Stimulated activated CD4-positive, alpha-beta T cell treated with anti-CD3 and anti-CD28 coated beads, Interleukin-4, amount 100 ng/mL, for 1 hour (primary cell): ENCODE results near the gene SEMA3C.

Experiments
- DNase-seq: peaks from one replicate; pipeline ENCODE4 v3.0.0-alpha.2; 2020

The SEMA3C gene

DNA sequence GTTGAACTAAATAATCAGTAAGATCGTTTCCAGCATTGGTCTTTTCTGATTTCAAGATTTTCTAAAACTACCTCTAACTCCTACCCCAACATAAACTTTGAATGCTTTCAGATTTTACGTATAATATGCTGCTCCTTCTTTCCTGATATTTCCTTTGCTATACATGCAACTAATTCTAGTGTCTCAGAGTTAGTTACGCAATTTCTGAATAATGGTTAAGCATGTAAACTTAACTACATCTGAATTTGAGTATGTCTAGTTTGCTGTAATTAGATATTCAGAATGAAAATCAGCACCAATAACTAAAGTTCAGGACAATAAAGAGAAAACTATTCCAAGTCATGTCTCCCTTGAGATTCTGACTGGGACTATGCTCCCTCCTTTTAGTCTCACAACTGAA, 71.0 kb downstream of the SEMA3C start:
- DNase-seq = no peak

DNA sequence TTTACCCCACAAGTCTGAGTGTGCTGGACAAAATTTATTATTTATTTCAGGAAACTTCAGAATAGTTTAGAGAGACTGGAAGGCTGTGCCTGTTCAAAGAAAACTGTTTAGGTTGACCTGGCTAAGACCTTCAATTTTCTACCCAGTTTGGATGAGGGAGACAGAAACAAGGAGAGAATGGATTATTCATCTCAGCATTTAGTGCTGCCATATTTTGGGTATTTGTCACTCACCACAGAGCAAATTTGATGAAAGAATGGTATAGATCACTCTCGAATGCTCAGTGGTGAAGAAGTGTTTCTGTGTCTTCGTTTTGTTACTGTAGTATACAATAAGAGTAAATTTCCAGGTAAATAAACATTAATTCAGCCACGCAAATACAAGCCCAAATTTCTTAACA, 71.8 kb downstream of the SEMA3C start:
- DNase-seq = no peak

DNA sequence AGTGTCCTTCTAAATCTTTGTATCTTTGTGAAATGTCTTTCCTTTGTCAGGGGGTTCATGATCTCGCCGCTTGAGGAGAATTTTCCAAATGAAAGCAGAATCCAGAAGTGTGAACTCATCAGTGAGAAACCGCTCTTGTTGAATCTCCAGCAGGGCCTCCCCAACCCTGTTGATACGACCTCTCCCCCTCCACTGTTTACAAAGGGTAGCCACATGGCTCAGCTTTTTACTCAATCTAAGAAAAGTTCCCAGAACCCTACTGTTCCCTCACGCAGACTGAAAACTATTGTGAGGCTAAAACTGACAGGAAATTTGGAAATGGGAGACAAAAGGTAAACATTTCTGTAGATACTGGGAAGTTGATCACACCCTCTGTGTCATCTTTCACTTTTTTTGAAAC, 73.9 kb downstream of the SEMA3C start:
- DNase-seq = no peak

GRCh38 chr7:80843018-80843677, 75.7 kb downstream of the SEMA3C start:
- no peak for DNase-seq

DNA sequence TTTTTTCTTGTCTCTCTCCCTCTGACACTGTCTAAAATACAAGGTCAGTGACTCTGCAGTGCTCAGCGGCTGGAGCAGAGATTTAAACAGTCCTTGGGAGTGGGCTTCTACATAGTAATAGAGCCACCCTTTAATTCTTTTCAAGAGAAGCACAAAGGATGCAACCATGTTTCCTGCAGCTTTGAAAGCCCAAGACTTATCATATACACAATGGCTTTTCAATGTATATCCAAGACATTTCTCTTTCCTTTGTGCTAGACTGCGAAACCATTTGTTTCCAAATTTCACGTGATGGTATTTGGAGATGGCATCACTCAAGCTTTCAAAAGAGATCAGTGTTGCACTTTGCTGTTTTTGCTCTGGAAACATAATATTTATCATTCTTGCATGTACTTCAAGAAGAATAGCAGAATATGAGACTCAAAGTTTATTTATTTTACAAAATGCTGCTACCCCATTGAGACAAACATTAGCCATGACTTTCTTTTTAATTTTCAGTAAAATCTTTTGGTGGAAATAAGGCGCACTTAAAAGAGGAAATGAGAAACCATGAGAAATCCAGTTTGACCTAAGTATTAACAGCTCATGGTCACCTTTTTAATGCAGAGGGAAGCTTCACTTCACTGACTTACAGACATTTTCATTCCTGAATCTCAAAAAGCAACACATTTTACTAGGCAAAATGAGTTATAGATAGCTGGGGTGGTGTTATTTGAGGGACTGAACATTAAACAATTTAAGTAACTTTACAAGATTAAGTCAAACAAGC, 76.6 kb downstream of the SEMA3C start:
- no peak for DNase-seq

DNA sequence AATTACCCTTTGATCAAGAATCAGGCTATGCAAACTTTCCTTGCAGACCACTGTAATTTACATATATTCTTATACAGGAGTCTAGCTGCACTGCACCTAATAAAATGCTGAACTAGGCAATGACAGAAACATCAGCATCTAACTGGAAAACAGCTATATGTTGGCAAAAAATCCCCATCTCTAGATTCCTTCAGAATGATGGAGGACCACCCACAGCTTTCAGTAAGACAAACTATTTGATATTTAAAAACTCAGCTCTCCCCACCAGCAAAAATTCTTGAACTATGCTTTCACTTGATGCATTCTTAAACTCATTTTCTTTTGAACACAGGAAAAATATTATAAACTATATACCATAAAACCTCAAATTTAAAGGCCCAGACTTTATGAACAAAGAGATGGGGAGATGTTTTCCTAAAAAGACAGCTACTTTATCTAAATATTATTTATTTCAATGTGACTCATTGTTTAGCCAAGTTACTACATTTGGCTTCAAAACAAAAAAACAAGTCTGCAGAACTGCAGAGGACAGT, 77.4 kb downstream of the SEMA3C start:
- DNase-seq = no peak

GRCh38 chr7:80840681-80841080, 78.2 kb downstream of the SEMA3C start:
- DNase-seq = no peak

- DNase-seq = no peak
Measured at GRCh38 chr7:80839855-80840254, 79.0 kb downstream of the SEMA3C start.

GRCh38 chr7:80838643-80839042, 80.2 kb downstream of the SEMA3C start:
- no peak for DNase-seq

DNA sequence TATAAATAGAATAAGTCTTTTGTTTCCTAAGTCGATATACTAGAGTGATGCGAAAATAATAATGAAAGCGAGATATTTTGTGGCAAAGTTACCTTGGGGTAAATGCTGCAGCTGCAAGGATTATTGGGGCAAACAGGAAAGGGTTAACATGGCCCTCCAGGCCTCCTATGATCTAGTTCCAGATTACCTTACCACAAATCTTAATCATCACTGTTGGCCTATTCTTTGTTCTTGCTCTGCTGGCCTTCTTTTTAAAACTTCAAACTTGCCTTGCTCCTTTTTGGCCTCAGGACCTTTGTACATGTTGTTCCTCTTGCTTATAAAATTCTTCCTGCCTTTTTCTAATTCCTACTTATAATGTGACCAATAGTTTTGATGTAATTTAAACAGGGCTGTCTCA, 81.5 kb downstream of the SEMA3C start:
- DNase-seq = no peak

DNA sequence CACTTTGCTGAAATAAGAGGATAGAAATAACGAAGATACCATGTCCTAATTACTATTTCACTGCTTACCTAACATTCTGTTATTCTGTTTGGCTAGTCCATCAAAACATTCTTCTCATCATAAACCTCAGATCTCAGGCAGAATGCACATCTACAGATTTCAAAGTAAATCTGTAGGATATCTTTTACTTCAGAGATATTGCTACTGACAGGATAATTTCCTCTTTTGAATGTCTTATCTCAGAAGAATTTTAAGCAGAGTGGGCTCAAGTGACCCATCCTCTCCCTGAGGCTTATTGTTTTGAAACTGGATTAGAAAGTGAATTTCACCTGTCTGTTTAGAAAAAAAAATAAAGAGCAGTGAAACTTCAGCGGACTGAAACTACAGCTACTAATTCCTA, 83.6 kb downstream of the SEMA3C start:
- DNase-seq = no peak

GRCh38 chr7:80833289-80834268, 85.3 kb downstream of the SEMA3C start:
- no peak for DNase-seq

- DNase-seq = no peak
Measured at GRCh38 chr7:80832006-80832405, 86.8 kb downstream of the SEMA3C start.

DNA sequence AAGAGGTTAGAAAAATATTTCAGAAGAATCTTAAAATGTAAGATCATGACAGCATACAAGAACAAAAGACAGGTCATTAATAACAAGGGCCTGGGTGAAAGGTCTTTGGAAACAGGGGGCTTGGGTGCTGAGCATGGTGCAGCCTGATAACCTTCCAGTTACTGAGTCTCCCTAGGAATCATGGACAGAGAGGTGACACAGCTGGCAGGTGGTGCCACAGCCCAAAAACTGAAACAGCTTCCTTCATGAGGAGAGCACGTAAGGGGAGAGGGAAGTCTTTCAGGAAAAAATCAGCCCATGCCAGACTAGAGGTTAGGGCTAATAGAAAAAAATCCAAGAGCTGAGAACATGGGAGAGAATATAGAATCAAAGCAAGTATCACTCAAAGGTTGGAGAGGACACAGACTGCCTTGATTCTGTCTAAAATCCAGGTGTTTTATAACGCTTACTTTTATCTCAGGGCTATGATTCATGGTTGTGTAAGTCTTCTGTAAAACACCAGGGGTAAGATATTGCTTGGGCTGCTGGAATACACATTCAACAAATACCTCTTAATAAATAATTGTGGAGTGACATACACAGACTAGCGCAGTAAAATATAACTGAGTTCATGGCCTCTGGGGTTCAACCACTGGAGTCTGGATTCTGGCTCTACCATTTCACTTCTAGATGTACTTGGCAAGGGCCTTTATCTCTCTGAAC, 88.1 kb downstream of the SEMA3C start:
- no peak for DNase-seq

- no peak for DNase-seq
Measured at GRCh38 chr7:80830010-80830409, 88.8 kb downstream of the SEMA3C start.

DNA sequence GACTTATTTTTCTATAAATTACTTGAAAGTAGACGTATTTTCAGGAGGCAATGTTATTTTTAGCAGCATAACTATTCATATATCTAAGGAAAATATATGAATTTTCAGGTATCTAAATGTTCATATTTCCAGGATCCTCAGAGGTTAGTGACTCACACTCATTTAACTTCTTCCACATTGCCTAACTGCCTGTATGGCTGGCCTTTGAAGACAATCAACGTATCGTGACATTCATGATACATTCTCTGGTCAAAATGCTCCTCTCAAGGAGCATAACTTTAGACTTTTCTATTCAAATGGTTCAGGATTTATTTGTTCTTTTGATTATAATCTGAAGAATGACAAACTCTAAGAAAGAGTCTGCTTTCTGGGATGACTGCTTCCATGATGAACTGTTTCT, 89.3 kb downstream of the SEMA3C start:
- no peak for DNase-seq

DNA sequence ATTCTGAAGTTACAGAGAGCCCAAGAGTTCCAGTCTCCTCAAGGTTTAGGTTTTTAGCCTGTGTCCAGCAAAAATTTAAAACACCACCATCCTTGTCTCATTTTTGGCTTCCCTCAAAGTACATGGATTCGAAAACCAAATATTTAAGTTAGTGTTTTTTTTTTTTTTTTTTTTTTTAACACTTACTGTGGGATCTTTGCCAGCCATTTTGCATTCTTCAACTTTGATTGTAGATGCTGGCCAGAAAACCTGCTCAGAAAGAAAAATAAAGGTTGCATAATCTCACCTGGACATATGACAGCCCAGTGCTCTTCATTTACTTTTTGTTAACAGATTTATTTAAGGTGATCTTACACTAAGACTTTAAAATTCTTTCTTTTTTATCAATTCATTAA, 91.6 kb downstream of the SEMA3C start:
- DNase-seq = no peak

DNA sequence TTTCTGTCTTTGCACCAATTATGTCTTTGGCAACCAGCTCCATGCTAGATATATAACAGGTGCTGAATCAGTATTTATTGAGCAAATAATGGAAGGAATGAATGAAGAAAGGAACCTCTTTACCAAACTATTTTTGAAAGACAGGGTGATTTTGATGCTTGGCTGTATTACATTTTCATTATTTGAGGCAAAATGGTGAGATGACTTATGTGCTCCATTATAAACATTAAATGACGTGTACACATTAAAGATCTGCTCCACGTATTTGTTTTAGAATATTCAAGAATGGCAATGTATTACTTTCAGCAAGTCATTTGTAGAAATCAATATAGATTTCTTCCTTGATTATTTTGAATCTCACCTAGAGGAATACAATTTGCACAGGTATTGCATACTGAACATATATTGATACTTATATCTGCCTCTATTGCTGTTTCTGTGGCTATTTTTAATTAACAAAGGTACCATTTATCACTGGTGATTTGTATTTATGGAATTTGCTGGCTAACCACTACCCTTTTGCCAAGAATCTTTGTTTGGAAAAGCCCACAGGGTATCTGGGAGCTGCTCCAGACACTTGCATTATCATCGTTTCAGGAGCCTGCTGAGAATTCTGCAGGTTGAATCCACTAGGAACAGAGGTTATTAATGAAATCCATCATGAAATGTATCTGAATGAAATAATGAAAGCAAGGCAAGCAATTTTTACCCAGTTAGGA, 92.2 kb downstream of the SEMA3C start:
- DNase-seq = no peak

- no peak for DNase-seq
Measured at GRCh38 chr7:80825499-80825898, 93.4 kb downstream of the SEMA3C start.

DNA sequence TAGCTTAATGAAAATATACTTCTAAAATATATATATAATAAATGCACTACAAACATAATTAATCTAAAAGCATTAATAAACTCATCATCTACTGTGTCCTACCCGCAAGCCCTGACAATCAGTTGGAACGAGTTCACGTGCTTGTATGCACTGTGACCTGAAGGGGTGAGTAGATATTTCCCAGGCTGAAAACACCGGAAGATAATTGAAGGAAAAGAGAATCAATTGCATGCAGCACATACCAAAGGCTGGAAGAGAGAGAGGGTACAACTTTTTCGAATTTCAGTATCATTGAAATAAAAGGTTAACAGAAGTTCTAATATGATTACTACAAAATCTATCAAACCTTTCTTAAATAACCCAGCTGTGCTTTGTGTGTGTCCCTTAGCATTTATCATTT, 94.6 kb downstream of the SEMA3C start:
- no peak for DNase-seq

DNA sequence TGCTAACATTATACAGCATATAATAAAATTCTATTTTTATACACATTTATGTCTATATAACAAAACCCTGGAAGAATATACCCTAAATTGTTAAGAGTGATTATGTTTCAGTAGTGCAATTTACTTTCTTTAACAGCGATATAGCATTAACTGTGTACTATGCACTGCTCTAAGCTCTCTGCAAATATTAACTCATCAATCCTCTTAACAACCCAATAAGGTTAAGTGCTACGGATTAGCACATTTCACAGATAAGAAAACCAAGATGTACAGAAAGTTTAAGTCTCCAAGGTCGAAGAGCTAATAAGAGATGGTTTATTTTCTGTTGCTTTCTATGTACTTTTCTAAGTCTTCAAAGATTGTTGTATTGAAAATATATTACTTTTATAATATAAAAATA, 95.8 kb downstream of the SEMA3C start:
- DNase-seq = no peak

DNA sequence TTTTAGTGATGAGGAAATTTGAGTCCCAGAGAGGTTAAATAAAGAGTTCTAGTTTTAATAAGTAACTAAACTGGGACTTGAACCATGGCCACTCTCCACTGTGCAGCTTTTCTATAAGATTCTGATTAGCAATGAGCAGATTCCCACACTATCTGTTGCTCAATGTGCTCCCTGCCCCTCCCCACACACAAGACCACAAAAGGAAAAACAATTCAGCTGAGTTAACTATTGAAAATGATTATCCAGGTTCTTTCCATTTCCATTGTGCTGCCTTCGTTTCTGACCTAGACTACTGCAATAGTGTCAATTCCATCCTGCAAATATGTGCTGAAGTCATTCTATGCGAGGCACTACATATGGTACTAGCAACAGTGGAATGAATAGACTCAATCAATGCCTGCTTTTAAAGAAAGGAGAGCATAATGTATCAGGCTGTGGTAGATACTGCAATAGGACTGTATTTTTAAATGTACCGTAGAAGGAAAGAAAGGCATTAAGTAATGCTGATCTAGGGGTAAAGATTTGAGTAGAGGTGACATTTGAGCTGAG, 97.0 kb downstream of the SEMA3C start:
- no peak for DNase-seq
